Stimulated activated CD8-positive, alpha-beta memory T cell treated with anti-CD3 and anti-CD28 coated beads, Interleukin-4, amount 100 ng/mL, for 24 hours (primary cell): ENCODE results near the gene TXNRD2.

Experiments
- DNase-seq: peaks from one replicate; pipeline ENCODE4 v3.0.0-alpha.2; 2020; ENCODE audit warnings: low read depth

The TXNRD2 gene

DNA sequence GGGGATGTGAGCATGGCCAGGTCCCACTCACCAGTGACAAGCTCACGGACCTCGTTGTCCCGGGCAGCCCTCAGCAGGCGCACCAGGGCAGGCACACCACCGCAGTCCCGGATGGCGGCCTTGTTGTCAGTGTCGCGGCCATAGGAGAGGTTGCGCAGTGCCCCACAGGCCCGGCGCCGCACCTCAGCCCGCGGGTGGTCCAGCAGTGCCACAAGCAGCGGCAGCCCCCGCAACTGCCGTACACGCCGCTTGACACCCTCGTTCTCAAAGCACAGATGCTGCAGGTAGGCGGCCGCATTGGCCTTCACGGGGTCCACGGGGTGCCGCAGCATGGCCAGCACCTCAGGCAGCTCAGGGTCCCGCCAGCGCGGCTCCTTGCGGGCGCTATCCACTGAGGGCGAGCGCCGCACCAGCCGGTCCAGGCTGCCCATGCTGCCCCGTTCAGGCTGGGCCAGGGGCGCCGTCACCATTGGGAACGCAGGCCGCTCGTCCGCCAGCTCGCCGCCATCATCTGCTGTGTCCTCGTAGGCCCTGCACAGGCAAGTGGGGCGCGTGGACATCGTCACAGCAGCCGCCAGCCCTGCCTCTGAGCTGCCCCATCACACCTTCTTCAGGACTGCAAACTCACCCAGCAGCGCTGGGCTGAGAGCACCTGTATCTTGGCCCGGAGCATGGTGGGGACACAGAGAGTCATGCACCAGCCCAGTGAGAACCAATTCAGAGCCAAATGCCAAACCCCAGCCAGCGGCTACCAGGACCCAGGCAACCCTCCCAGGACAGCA is 38.3 kb upstream of the TXNRD2 start:
- no peak for DNase-seq

DNA sequence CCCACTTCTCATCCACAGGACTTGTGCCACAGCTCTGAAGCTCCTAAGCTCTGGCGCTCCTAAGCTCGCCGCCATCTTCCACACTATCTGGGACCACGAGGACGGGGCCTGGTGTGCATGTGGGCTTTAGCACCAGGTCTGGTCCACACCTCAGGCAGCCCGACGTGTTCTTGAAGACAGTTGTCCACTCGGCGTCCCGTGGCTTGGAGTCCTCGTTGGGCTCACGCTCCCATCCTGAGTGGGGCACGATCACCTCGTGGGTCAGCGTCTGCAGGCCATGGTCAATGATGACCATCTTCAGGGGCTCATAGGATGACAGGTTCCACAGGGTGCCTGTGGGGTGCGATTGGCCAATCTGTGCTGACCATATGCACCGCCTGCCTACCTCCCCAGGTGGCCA is 37.1 kb upstream of the TXNRD2 start:
- DNase-seq = no peak

DNA sequence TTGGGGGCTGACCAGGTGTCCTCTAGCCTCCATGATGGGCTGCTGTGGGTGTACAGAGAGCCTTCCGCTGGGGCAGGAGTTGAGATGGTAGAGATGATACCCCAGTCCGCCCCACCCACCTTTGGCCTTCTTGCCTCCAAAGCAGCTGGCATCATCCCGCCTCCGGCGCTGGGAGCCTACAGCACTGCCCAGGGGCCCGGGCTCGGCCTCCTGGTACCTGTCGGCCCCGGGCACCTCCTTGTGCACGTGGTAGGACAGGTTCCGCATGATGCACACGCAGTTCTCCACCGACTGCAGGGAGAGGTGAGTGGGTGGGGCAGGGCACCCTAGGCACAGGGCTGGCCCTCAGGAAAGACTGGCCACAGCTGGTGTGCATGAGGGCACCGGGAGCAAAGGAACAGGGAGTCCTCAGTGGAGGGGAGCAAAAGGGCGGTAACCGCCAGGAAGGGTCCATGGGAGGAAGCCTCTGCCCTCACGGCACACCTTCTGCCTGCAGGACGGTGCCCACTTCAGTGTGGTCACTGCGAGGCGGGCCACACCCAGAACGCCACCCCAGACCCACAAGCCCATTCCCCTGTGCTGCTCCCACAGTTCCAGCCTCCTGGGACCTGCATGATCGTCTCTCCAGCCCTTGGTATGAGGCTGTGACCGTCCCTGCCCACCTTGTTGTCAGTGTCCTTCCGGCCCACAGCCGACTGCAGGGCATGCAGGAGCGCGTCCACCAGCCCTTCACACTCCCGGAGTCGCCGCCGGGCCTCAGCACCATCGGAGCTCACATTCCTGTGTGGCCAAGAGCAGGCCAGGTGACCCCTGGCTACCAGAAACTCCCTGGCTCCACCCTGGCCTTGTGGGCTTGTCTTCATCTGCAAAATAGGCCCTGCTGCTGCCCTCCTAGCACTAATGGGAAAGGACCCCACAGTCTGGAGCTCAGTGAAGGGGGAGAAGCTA is 36.0 kb upstream of the TXNRD2 start:
- DNase-seq = no peak

DNA sequence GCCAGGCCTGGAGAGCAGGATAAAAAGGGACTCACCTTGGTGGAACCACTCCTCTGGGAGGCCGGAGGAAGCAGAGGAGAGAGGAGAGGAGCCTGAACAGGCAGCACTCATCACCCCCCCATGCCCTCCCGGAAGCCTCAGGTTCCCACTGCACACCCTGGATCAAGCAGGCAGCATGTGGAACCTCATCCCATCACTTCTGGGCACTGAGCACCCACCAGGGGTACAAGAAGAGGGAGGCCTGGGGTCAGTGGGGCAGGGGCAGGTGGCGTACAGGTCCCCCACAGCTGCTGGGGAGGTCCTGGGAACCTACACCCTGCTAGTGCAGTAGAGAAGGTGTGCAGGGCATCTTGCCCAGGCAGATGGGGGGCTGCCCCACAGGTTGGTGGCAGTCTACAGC is 35.1 kb upstream of the TXNRD2 start:
- no peak for DNase-seq

DNA sequence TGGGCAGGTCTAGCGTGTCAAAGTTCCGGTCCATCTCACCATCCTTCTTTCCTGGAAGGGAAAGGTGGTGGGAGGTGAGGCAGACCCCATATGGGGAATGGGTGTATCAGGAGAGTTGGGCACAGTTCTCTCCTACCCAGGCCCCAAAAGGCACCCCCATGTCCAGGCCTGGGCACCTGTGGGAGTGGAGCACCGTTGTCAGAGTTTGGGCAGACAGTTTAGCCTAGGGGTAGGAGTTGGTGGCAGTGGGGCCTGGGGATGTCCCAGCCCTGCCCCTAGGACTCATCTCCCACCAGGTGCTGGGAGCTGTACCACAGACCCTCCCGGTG is 34.1 kb upstream of the TXNRD2 start:
- DNase-seq = no peak

DNA sequence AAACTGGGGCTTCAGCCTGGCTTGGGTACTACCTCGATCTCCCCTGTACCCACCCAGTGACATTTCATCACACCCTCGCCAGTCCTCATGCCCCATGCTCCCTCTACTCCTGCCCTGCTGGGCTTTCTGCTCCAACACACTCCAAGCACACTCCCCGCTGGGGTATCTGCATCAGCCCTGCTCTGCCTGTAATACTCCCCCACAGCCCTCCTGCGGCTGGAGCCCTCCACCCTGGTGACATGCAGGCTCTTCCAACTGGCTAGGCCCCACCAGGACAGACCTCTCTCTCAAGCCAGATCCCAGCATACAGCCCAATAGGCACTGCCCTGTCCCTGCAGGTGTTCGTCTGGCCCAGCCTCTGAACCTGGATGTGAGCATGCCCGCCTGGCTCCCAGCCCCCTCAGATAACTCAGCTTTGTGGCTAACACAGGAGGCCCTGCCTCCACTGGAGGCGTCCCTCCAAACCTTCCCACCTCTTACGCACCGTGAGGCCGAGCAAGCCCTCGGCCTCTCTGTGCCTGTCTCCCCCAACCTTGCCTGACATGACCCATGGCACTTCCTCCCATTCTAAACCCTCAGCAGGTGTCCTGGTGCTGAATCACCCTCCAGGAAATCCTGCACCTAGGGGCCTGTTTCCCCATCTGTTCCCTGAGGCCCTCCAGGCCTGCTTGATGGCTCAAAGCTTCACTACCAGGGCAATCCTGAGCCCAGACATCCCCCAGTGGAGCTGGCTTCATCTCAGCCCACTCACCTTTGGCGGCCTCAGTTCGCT is 33.5 kb upstream of the TXNRD2 start:
- no peak for DNase-seq

DNA sequence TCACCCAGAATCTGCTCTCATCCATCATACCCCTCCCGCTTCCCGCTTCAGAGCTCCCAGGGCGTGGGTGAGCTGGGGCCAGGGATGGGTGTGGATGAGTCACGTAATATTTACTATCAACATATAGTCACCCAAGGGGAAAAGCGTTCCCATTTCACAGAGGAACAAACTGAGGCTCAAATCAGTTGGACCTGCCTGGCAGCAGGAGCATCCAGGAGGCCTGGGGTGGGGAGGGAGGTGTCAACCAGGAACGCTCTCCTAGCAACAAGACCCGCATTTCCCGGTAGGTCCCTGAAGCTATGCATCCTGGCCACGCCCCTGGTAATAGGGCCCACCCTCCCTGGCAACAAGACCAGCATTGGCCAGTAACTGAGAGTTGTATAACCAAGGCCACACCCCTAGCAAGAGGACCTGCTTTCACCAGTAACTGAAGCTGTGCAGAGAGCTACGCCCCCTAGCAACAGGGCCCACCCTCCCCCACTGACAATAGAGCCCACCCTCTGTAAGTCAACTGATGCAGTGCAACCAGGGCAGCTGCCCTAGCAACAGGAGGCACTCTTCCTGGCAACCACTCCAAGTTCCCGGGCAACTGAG is 32.7 kb upstream of the TXNRD2 start:
- no peak for DNase-seq

DNA sequence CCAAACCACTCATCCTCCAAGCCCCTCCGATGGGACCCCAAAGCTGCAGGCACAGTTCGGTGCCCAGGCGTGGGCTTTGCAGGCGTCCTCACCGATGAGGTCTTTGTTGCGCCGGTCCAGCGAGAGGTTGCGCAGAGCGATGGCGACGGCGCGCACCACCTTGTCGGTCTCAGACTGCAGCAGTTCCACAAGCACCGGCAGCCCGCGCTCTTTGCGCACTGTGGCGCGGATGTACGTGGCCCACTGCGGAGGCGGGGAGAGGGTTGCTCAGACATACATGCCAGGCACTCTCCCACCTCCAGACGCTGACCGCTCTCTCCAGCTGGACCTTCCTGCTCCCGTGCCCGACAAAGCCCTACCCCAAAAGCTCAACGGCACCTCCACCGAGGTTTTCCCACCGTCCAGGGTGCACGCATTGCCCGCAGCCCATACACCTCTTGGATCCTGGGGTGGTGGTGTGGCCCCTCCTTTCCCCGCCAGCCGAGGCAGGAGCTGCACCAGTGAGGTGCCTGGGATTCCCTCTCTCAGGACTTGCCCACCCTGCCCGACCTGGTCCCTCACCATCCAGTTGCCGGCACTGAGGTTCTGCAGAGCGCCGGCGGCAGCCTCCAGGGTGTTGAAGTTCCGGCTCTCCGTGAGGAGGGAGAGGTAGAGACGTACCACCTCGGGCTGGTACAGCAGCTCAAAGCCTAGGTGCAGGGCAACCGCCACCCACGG is 32.1 kb upstream of the TXNRD2 start:
- no peak for DNase-seq

DNA sequence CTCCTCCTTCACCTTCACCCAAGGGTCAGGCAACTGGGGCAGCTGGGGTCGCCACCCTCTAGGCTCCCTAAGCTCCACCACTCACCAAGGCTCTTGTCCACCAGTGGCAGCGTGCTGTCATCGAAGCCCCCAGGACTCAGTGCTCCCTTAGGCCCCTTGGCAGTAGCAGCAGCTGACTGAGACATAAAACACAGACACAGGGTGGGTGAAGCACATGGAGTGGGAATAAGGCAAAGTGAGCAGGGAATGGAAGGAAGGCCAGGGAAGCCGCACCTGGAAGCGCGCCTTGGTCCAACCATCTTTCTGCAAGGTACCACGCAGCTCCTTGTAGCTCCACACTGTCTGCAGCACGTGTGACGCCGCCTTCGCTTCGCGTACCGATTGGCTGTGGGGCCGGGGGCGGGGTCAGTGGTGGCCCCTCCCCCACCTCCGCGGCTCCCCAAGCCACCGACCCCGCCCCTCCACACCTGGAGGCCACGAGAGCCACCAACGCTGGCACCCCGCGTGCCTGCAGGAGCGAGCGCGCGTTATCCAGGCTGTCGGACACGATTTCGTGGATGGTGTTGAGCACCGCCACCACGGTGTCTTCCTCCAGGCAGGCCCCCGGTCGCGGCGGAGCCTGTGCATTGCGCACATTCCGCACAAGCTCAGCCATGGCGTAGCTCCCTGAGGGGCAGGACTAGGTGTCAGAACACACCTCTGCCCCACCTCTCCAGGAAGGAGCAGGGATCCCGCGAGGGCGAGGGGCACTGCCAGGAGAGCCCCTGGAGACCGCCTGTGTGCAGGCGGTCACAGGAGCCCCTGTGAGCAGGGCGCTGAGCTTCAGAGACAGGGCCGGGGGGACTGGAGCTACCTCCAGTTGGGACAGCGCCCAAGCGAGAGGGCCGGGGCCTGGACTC is 31.3 kb upstream of the TXNRD2 start:
- no peak for DNase-seq

DNA sequence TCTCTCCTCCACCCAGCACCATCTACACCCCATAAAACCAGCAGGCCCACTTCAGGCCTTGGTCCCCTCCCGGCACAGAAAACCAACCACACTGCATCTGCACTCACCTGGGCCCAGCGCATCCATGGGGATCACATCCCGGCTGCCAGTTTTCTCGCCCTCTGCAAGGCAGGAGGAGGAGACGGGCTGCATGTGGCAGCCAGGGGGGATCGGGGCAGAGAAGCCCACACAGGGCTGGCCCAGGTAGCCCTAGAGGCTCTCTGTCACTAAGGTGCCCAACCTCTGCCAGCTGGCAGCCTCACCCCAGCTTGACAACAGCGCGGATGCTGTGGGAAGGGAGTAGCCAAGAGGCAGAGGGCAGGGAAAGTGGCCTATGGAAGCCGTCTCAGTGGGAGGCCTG is 30.6 kb upstream of the TXNRD2 start:
- no peak for DNase-seq

DNA sequence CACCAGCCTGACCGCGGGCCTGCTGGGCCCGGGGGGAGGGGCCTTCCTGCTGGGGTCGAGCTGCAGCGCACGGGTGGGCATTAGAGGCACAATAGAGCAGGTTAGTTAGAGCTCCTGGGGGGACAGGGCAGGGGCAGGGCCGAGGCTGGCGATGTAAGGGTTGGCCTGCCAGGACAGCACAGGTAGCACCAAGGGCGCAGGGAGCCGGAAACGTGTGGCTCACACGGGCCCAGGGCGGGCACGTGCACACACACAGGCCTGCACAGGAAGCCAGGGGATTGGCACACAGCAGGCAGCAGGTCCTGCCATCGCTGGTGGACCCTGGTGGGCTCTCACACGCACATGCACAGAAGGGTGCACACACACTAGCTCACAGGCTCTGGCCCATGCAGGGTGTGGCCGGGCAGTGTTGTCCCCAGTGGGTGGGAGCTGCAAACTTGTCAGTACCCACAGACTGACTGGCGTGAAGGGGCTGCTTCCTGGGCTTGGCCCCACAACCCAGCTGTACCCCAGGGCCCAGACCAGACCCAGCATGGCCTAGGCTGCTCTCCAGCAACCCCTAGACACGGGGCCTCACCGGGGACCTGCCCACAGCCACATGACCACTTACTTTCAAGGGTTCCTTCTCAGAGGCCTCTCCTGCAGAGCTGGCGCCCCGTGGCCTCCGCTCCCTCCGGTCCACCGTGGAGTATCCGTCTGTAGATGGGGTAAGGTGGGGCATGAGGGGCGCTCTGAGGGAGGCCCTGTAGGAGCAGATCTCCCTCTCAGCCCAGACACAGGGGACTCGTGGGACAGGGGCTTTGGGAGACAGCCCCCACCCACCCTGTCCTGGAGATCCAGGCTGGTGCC is 29.9 kb upstream of the TXNRD2 start:
- DNase-seq = no peak

DNA sequence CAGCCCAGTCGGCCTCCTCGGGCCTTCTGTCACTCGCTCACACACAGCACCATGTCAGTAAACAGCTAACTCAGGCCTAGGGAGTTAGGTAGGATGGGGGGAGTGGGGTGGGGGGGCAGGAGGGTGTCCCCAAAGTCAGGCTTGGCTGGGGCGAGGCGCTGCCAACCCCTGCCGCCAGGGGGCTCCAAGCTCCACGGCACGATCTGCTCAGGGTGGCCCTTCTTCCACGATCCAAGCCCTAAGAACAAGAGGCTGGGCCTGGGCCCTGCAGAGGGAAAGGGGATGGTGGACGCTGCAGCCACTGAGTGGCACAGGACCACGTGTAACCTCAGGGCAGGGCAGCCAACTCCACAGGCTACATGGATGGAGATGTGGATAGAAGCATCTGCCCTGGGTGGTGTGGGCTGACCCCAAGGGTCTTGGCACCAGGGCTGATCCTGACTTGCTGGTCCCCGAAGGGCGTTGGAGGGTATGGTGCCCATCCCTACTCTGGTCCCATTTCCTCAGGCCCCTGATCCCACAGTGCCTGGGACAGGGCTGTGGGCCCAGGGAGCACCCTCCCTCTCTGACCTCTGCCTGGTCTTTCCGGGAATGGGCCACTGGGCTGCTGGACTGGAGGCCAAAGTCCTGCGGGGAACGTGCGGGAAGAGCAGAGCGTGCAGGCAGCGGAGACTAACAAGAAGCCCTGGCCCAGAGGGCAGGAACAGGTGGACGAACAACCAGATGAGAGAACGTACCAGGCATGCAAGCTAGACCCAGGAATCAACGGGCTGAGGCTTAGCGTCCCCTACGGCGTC is 29.1 kb upstream of the TXNRD2 start:
- DNase-seq = peak; percentile 71

DNA sequence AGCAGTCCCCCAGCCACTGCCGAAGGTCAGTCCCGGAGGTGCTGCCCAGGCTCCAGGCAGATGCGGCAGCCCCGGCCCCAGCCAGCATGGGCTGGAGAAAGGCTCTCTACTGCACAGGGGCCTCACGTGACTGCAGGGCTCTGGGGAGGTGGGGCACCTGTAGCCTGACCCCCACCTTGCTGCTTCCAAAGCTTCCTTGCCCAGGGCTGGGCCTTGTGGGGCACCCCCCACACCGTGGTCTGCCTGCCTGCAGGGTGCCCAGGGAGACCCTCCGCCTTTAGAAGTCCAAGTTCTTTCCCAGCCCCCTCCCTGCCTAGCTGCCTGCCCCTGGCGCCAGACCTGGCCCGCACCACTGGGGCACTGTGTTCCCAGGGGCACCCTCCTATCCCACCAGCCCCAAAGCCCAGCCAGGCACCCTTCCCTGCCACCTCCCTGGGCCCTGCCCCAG is 28.4 kb upstream of the TXNRD2 start:
- DNase-seq = no peak

DNA sequence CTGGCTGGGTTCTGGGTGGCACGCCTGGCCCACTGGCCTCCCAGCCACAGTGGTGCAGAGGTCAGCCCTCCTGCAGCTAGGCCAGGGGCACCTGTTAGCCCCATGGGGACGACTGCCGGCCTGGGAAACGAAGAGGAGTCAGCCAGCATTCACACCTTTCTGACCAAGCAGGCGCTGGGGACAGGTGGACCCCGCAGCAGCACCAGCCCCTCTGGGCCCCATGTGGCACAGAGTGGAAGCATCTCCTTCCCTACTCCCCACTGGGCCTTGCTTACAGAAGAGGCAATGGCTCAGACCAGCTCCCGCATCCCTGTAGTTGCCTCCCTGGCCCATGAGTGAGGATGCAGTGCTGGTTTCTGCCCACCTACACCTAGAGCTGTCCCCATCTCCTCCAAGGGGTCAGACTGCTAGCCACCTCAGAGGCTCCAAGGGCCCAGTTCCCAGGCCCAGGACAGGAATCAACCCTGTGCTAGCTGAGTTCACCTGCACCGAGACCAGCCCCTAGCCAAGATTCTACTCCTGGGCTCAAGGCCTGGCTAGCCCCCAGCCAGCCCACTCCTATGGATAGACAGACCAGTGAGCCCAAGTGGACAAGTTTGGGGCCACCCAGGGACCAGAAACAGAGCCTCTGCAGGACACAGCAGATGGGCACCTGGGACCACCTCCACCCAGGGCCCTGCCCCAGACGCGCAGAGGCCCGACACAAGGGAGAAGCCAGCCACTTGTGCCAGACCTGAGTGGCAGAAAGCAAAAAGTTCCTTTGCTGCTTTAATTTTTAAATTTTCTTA is 27.7 kb upstream of the TXNRD2 start:
- DNase-seq = no peak

DNA sequence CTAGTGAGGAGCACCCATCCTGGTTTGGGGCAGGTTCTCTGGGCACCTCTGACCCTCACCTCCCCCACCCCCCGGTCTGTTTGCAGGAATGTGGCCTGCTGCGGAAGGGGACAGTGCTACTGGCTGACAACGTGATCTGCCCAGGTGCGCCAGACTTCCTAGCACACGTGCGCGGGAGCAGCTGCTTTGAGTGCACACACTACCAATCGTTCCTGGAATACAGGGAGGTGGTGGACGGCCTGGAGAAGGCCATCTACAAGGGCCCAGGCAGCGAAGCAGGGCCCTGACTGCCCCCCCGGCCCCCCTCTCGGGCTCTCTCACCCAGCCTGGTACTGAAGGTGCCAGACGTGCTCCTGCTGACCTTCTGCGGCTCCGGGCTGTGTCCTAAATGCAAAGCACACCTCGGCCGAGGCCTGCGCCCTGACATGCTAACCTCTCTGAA is 26.9 kb upstream of the TXNRD2 start:
- DNase-seq = no peak

DNA sequence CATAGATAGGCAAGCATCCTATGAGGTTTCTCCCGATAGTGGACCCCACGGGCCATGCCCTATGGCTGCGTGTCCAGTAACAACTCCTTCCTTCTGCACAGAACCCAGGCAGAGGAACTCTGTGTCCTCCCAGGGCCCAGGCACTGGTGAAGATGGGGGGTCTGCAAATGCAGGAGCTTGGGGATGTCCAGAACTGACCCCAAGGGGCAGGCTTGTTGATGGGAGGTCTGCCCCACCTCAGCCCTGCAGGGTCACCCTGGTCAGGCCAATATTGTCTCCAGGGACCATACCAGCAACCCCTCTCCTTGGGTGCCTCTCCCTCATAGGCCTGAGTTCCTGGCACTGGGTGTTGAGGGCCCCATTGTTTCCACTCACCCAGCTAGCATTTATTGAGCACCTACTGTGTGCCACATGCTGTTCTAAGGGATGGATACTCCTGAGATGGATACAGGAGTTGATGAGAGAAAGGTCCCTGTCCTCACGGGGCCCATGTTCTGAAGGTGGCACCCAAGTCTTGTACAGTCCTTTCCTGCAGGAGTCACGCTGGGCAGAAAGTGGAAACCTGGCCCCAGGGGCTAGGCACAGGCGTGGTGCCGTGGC is 26.3 kb upstream of the TXNRD2 start:
- no peak for DNase-seq
